H1 (cell line): ENCODE results near the gene IP6K3. TPM values are rescaled to one million over a fixed set of nuclear protein-coding genes. Genes with fewer than 3 reads are reported as not detected.

Source experiments
- ASH2L ChIP-seq: fragments of 200-600, 300-600 bp; sonication (generic); IDR thresholded peaks from one replicate; pipeline ENCODE4 v1.7.1; 2017; ENCODE audit warnings: low read length
- ATF2 ChIP-seq: IDR thresholded peaks from 2 replicates; pipeline ENCODE4 v1.6.1; 2012; ENCODE audit warnings: low read length, inconsistent platforms
- BACH1 ChIP-seq: IDR thresholded peaks from 2 replicates; pipeline ENCODE4 v1.6.1; 2012; ENCODE audit warnings: low read length, improper control_type of control experiment
- BCL11A ChIP-seq, 2 experiments: IDR thresholded peaks; one replicate each; pipeline ENCODE4 v1.6.1; 2011; ENCODE audit warnings: low read depth in 2 of 2, low read length in 2 of 2, mild to moderate bottlenecking in 2 of 2
- CBX8 ChIP-seq: fragments of 300-800, 300-1000 bp; sonication (generic); IDR thresholded peaks from 2 replicates; pipeline ENCODE4 v1.7.1; 2016; ENCODE audit warnings: low read depth, low read length, borderline replicate concordance
- CHD2 ChIP-seq: IDR thresholded peaks from 2 replicates; pipeline ENCODE4 v1.6.1; 2012; ENCODE audit warnings: low read length, improper control_type of control experiment
- CTBP2 ChIP-seq: IDR thresholded peaks from 2 replicates; pipeline ENCODE4 v1.7.0; 2011; ENCODE audit warnings: borderline replicate concordance, mild to moderate bottlenecking, moderate library complexity, mixed read lengths, low read length; ENCODE audit not compliant: insufficient read depth, insufficient read length
- EGR1 ChIP-seq: IDR thresholded peaks from 2 replicates; pipeline ENCODE4 v1.6.1; 2011; ENCODE audit warnings: low read depth, low read length, borderline replicate concordance
- GTF2F1 ChIP-seq: IDR thresholded peaks from 2 replicates; pipeline ENCODE4 v1.6.1; 2012; ENCODE audit warnings: low read depth, low read length, improper control_type of control experiment, borderline replicate concordance
- HDAC6 ChIP-seq: IDR thresholded peaks from one replicate; pipeline ENCODE4 v1.7.1; 2012; ENCODE audit warnings: low read depth, mild to moderate bottlenecking, inconsistent platforms, low read length, moderate library complexity
- KDM5A ChIP-seq: fragments of 200-600 bp; IDR thresholded peaks from 2 replicates; pipeline ENCODE4 v1.7.1; 2012; ENCODE audit warnings: mild to moderate bottlenecking, low read length, inconsistent platforms, mixed read lengths
- MAX ChIP-seq: IDR thresholded peaks from 2 replicates; pipeline ENCODE4 v1.6.1; 2012; ENCODE audit warnings: inconsistent platforms
- RFX5 ChIP-seq: IDR thresholded peaks from 2 replicates; pipeline ENCODE4 v1.6.1; 2011; ENCODE audit warnings: low read depth, low read length, improper control_type of control experiment, borderline replicate concordance
- SIN3A ChIP-seq, 2 experiments: IDR thresholded peaks in 1 of 2; conservative IDR thresholded peaks in 1 of 2; 2 replicates each; pipeline ENCODE4 v1.6.1; 2011 to 2012; ENCODE audit warnings: low read length in 2 of 2, improper control_type of control experiment in 1 of 2, low read depth in 1 of 2, mild to moderate bottlenecking in 1 of 2
- SIRT6 ChIP-seq: IDR thresholded peaks from one replicate; pipeline ENCODE4 v1.7.1; 2012; ENCODE audit warnings: low read length, inconsistent platforms
- SRF ChIP-seq: IDR thresholded peaks from 2 replicates; pipeline ENCODE4 v1.6.1; 2011; ENCODE audit warnings: mild to moderate bottlenecking, low read depth, low read length, moderate library complexity
- SUZ12 ChIP-seq: fragments of 200-600 bp; sonication (generic); IDR thresholded peaks from 2 replicates; pipeline ENCODE4 v1.6.1; 2012; ENCODE audit warnings: mild to moderate bottlenecking, inconsistent platforms, low read length, moderate library complexity, mixed read lengths
- TAF7 ChIP-seq: optimal IDR thresholded peaks from 2 replicates; pipeline ENCODE3; 2011; ENCODE audit warnings: low read depth, mild to moderate bottlenecking, inconsistent platforms, low read length, moderate library complexity, borderline replicate concordance
- TBP ChIP-seq: IDR thresholded peaks from 2 replicates; pipeline ENCODE4 v1.6.1; 2011; ENCODE audit warnings: low read depth, low read length, improper control_type of control experiment
- TCF12 ChIP-seq: IDR thresholded peaks from 2 replicates; pipeline ENCODE4 v1.6.1; 2011; ENCODE audit warnings: low read depth, mild to moderate bottlenecking, low read length
- TEAD4 ChIP-seq: IDR thresholded peaks from 2 replicates; pipeline ENCODE4 v1.6.1; 2012; ENCODE audit warnings: low read depth, low read length, inconsistent platforms, mixed read lengths
- ZNF274 ChIP-seq: IDR thresholded peaks from 2 replicates; pipeline ENCODE4 v1.7.0; 2012; ENCODE audit warnings: low read length, borderline replicate concordance; ENCODE audit errors: extremely low read depth
- polyA plus RNA-seq, 7 experiments: library from polyadenylated mRNA; depleted of rRNA in 3 of 7; stranded (reverse) in 5 of 7; unstranded in 2 of 7; fragments of >200 nt in 5 of 7; fragments of 200-250 nt in 2 of 7; gene quantifications; 1 replicate in 5 of 7; 2 replicates in 1 of 7; 4 replicates in 1 of 7; pipeline versions ENCODE4 v1.2.1 to v1.2.3, GENCODE V29; 2011 to 2013; ENCODE audit warnings: missing spikeins in 2 of 7, mixed read lengths in 2 of 7
- total RNA-seq: library from RNA; stranded (reverse); fragmentation: NEBNext Ultra II Directional; extraction: Animal tissue kit (Norgen Biotek cat#: 25700); gene quantifications from 2 replicates; pipeline ENCODE4 v1.2.1, GENCODE V29; 2021

Gene IP6K3
- total and polyA plus RNA-seq, 2 of the 8 experiments (the other 6 are each of a cell fraction or from before 2014, with no cell fraction given) = 0.22 to 0.73 TPM

GRCh38 chr6:33771146-33772081 is 24.7 kb upstream of the IP6K3 start (continued):
- no peak for TF ChIP-seq EGR1
- no peak for TF ChIP-seq HDAC6
- TF ChIP-seq MAX = peak; percentile 60
- 0 out of 2 replicates have a peak, but pooled peaks have one; percentile 35 for TF ChIP-seq TCF12
- no peak for TF ChIP-seq TEAD4
- no peak for TF ChIP-seq RFX5
- peak; percentile 41; the same call in 1 of the 2 replicates for TF ChIP-seq ATF2
- TF ChIP-seq ZNF274 = no peak
- TF ChIP-seq CTBP2 = no peak
- TF ChIP-seq ASH2L = no peak
- TF ChIP-seq SIRT6 = no peak
- TF ChIP-seq TBP = peak; percentile 62; the same call in 1 of the 2 replicates
- TF ChIP-seq SRF = 0 out of 2 replicates have a peak, but pooled peaks have one; percentile 1
- 0 out of 4 replicates have a peak, but pooled peaks have one; percentile 53 to 59 for TF ChIP-seq SIN3A (conservative IDR thresholded peaks at IDR 0.05 in 1 of 2, IDR thresholded peaks at IDR 0.05 in 1 of 2; ENCODE audit: low read depth in 1 of 2, low read length in 2 of 2)
- TF ChIP-seq BACH1 = peak; percentile 14; the same call in 1 of the 2 replicates
- no peak for TF ChIP-seq SUZ12
- no peak for TF ChIP-seq BCL11A (IDR thresholded peaks at IDR 0.05; ENCODE audit: low read depth in 2 of 2, low read length in 2 of 2)
- no peak for TF ChIP-seq KDM5A
- TF ChIP-seq CHD2 = no peak
- no peak for TF ChIP-seq CBX8
- TF ChIP-seq GTF2F1 = no peak
- TF ChIP-seq TAF7 = peak; percentile 70
